ENCODE results near the gene KIF23.
"Not testable (repeated sequence)": the region's sequence is repeated elsewhere in the genome, so short reads cannot be mapped to it uniquely, and the experiment has no call there.

The KIF23 gene

DNA sequence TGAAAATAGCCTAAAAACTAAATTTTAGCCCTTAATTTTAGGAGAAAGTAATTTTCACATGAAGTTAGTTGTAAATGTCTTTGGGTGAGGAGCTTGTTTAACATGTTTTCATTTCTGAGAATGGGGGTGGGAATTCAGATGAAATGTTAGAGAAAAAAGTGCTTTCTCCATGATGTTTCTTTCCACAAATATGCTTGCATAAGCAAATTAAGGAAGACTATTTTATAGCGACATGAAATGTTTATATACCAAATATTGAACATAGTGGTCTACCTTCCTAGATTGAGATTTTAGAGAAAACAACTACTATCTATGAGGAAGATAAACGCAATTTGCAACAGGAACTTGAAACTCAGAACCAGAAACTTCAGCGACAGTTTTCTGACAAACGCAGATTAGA lies 25.5 kb downstream of the KIF23 start:
- no peak for DNase-seq

DNA sequence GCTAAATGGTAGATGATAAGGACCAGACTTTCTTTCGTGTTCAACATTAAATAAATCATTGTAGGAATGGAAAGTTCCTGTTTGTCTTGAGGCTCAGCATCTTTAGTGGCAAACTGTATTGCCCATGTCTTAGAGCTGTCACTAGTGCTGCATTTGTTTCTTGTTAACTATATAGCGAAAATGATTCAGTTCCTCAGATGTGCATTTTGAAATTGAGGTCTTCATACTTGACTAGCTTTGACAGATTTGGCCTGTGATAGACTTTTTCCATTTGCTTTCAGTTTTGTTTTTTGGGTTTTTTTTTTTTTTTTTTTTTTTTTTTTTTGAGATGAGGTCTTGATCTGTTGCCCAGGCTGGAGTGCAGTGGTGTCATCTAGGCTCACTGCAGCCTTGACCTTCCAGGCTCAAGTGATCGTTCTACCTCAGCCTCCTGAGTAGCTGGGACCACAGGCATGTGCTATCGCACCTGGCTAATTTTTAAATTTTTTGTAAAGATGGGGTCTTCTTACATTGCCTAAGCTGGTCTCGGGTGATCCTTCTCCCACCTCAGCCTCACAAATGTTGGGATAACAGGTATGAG lies 29.0 kb downstream of the KIF23 start:
- DNase-seq, result no peak

DNA sequence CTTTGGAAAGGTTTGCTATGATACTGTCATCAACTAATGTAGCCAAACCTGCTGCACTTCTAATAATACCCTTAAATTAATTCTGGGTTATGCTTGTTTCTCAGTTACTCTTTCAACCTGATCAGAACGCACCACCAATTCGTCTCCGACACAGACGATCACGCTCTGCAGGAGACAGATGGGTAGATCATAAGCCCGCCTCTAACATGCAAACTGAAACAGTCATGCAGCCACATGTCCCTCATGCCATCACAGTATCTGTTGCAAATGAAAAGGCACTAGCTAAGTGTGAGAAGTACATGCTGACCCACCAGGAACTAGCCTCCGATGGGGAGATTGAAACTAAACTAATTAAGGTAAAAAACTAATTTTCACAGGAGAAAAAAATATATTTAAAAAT lies 30.5 kb downstream of the KIF23 start:
- DNase-seq, result no peak

DNA sequence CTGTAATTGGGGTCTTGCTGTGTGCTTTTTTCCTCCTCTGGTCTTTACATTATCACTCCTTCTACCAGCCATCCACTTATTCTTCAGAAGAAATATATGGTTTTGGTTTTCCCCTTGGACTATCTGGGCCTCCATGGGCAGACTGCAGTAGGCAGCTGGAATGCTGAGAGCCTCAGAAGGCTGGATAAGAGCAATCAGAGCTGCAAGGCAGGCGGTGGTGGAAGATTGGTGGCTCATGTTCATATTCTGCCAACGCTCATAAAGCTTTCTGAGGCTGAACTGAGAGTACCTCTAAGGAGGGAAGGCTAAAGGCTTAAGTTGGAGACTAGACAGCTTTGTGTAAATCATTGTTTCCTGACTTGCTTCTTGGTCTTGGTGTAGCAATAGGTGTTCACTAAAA lies 32.8 kb downstream of the KIF23 start:
- DNase-seq, result no peak

DNA sequence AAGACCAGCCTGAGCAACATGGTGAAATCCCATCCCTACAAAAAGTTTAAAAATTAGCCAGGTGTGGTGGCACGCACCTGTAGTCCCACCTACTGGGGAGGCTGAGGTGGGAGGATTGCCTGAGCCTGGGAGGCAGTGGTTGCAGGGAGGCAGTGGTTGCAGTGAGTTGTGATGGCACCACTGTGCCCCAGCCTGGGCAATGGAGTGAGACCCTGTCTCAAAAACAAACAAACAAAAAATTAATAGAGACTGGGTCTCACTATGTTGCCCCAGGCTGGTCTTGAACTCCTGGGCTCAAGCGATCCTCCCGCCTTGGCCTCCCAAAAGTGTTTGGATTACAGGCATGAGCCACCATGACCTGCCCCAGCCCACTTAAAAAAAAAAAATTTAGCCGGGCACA lies 36.1 kb downstream of the KIF23 start:
- DNase-seq, result not testable (repeated sequence)

DNA sequence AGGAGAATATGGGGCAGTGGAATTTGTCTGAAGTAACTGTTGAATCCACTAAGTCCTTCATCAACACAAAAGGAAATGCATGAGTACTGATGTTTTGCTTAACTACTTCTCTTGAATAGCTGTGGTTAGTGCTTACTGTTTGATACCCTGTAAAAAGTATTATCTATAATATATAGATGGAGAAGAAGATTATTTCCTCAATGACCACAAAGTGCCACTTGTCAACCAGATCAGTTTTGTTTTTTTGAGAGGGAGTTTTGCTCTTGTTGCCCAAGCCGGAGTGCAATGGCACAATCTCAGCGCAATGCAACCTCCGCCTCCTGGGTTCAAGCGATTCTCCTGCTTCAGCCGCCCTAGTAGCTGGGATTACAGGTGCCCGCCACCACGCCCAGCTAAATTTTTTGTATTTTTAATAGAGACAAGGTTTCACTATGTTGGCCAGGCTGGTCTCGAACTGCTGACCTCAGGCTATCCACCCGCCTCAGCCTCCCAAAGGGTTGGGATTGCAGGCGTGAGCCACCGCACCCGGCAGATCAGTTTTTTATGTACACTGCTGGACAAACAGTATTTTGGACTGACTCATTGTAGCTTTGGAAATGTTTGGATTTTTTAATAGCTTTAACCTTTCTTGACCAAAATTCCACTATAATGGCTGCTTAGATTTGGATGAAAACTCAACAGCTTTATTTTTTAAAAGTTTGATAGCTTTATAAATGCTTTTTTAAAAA lies 37.0 kb downstream of the KIF23 start:
- DNase-seq, result no peak

DNA sequence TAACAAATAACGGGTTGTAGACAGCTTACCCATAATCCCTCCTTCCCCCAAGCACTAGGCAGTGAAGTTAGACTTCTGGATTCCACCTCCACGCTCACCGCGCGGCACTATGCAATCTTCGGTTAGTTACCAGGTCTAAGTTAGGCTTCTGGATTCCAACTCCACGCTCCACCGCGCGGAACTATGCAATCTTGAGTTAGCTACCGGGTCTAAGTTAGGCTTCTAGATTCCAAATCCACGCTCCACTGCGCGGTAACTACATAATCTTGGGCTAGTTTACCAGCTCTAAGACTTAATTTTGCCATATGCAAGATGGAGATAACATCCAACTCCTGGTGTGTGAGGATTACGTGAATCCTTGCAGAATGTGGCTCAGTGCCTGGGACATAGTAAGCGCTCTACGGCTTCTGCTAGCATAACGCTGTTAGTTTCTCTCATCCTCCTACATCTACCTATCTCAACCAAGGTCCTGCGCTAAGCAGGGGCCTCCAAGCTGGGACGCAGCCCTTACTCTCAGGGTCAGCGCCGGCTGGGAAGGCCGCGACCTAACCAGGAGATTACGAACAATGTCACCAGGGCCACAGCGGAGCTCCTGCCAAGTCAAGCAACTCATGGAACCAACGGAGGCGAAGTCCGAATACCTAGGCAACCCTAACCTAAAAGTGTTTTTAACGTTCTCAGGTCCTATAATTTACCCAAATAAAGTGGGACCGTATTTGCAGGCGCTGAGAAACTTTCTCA lies 38.0 kb downstream of the KIF23 start:
- DNase-seq, result no peak

DNA sequence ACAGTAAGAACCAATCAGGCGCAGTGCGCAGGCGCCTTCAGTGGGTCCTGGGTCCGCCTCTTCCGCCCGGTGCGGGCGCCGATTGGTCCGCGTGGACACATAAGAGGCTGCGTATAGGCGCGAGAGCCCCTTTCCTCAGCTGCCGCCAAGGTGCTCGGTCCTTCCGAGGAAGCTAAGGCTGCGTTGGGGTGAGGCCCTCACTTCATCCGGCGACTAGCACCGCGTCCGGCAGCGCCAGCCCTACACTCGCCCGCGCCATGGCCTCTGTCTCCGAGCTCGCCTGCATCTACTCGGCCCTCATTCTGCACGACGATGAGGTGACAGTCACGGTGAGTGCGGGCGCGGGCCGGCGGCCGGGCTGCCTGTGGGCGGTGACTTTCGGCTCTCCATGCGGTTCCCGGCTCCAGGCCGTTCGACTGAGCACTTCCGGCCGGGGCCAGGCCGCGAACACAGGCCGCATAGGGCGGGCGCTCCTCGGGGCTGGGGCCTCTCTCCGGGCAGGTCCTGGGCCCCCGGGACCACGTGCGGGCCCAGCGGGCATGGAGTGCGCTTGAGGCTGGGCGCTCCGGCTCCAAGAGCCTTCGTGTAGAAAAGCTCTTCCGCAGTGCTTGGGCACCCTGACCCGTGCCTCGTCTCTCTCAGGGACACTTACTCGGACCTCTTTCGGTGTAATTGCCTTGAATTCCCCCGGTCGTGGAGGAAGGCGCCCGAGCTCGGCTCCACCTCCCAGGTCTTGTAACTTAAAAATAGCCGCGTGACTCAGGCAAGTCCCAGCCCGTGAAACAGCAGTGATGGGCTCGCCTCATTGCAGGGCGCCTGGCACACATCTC lies 38.8 kb downstream of the KIF23 start, which contains the start of gene RPLP1:
TSS of gene RPLP1 (plus strand) at position 127 of the 830 bp plus-strand sequence. CDS start at position 258, 131 bp downstream.
- peak; percentile 95 for DNase-seq

DNA sequence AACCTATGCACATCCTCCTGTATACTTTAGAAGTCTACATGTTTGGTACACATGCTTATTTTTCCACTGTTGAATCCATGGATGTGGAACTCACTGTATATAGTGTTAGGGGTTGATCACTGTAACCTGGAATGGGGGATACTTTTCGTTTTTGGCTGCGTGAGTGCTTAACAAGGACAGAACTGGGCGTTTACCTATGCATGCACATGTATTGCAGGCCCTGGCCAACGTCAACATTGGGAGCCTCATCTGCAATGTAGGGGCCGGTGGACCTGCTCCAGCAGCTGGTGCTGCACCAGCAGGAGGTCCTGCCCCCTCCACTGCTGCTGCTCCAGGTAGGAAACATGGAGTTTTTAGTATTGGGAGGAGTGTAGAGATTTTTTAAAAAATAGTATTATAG lies 40.8 kb downstream of the KIF23 start:
- no peak for DNase-seq

DNA sequence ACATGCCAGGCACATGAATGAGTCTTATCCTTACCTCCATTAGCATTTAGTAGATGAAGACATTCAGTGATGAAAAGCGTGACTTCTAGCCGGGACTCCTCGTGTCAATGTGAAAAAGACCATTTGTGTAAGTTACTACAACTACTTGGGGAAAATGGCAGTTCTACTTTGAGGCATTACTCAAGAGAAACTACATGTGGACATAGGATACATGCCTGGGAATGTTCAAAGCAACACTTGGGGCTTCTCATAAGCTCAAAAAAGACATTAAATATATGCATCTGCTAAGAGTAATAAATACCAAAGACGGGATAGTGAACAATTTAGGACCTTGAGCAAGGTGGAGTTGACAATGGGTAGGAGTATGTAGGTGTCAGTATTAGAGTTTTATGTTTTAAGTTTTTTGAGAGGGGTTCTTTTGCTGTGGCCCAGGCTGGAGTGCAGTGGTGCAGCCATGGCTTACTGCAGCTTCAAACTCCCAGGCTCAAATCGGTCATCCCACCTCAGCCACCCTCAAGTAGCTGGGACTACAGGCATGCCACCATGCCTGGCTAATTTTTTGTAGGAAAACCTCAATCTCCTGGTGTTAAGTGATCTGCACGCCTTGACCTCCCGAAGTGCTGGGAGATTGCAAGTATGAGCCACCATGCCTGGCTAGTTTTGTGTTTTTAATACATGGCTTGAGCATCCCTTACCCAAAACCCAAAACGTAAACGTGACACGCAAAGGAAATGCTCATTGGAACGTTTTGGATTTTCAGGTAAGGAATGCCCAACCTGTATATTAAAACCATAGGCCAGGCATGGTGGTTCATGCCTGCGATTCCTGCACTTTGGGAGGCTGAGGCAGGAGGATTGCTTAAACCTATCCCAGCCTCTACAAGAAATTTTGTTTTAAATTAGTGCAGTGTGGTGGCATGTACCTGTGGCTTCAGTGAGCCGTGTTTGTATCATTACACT lies 42.3 kb downstream of the KIF23 start:
- no peak for DNase-seq

DNA sequence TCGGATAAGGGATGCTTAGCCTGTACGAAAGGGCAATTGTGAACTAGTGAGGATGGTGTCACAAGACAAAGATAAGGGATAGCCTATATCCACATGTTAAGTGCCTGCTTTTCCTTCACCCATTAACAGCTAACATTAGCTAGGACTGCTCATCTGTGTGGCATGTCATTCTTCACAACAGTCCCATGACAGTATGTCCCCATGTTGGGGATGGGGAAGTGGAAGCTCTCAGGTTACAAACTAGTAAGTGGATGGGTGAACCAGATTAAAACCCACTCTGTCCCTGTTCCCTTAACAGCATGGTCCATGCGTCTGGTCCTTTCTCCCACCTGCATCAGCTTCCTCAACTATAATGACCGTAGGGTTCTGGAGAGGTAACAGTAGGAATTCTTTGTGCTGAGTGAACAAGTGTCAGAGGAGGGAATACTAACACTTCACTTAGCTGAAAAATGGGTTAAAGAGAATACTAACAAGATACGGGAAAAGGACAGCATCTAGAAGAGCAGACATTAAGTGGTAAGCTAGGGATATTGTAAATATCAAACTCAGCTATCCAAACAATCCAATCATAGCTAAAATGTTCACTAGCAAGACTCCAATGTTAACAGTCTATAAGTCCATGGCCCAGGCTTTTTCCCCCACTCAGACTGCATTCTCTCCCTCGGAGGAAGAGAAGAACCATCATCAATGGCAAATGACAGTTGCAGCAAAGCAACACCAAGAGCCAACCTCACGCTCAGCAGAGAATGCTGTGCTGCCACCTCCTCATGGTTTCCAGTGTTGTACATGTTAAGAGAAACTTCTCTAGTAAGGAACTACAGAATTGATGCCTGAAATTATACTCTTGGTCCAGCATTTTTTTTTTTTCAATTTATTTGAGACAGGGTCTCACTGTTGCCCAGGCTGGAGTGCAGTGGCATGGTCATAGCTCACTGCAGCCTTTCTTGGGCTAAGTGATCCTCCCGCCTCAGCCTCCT lies 43.4 kb downstream of the KIF23 start:
- no peak for DNase-seq

DNA sequence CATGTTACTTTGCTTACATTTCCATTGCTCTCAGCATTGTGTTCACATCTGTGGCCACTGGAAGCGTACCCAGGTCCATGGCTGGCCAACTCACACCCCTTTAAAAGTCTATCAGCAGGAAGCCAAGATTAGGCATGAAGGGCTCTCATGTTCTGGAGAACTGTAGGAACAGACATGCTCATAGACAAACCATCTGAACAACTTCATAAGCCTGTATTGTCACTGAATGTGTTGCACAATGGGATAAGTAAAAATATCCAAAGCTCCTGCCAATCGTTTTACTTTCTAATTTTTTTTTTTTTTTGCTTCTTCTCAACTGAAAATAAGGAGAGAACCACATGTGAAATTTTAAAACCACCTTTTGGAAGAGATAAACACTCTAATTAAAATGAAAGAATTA lies 44.9 kb downstream of the KIF23 start:
- DNase-seq, result no peak

DNA sequence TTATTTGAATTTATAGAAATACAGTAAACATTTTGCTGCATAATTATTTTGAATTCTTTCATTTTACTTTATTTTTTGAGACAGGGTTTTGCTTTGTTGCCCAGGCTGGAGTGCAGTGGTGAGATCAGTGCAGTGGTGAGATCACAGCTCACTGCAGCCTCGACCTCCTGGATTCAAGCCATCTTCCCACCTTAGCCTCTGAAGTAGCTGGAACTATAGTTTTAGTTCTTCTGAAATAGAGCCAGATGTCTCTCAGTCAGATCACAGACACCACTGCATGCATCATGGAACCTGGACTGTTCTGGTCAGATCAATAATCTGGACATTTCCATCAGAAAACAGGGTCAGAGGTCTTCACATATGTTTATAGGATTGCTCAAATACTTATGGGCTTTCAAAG lies 46.3 kb downstream of the KIF23 start:
- DNase-seq, result no peak

DNA sequence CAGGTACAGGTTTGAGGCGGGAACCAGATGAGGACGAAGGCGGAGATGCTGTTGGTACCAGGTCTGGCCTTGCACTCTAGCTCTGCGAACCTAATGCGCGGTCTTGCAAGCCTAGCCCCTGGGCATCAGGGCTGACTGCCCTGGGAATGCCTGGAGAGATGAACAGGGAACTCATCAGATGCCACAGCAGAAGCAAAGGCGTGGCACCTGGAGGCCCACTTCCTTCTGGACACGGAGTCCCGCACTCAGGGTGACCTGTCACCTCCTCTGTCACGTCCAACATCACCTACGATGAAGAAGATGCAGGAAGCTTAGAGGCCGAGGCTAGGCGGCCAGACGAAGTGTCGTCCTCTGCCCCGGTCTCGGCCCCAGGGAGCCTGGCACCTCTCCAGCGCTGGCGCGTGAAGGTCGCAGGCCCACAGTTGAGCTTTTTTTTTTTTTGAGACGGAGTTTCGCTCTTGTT lies 47.9 kb downstream of the KIF23 start:
- DNase-seq, result no peak

DNA sequence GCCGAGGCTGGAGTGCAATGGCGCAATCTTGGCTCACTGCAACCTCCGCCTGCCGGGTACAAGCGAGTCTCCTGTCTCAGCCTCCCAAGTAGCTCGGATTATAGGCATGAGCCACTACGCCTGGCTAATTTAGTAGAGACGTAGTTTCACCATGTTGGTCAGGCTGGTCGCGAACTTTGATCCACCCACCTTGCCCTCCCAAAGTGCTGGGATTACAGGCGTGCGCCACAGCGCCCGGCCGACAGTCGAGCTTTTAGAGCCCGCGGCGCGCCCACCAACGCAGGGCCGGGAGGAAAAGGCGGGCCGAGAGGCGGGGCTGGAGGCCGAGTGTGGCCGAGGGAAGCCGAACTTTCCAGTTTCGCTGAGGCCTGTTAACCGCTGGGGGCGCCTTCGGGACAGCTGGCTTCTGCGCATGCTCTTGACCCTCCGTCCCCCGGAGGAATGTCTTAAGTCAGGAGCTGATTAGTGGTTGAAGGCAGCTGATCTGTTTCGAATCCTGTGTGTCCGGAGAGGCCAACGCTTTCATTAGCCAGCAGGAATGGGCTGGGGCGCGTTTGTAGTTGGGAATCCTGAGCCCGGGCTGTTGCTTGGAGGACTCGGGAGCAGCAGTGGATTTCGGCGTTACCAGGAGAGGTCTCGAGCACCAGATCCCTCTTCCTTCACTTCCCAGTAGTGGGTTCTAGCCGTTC lies 48.5 kb downstream of the KIF23 start:
- DNase-seq, result peak; percentile 93

DNA sequence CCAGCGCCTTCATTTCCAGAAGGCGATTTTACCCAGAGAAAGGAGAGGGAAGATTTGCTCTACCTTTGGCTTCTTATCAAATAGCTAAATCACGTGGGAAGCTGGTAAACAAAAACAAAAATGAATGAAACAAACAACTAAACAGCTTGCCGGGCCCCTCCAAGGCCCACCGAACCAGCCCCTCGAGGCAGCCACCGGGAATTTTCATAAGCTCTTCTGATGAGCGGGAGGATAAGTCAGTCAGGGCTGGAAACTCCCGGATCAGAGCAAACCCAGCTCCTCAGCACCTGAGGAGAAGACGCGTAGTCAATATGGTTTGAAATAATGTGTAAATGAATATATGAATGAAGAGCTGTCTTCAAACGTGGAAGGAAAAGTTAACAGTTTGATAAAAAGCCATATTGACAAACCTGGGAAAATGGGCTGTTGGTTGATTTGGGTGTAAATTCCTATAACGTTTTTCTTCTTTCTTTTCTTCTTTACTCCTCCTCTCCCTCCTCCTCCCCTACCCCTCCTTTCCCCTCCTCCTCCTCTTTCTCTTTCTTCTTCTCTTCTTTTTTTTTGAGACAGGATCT lies 49.1 kb downstream of the KIF23 start:
- DNase-seq, result no peak

DNA sequence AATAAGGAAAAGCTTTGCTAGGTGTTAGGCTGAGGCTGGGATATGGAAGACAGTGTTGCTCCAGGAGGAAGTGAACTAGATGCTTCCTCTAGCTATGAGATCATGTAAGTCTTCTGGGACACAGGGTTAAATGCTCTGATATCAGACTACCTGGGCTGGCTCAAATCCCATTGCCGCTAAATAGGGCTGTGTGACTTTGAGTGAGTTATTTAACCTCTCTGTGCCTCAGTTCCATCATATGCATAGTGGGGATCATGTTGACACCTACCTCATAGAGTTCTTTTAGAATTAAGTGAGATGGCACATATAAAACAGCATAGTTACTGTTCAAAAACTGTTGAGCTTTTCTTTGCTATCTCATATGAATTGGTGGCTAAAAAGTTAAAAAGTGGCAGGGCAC lies 51.1 kb downstream of the KIF23 start:
- no peak for DNase-seq

DNA sequence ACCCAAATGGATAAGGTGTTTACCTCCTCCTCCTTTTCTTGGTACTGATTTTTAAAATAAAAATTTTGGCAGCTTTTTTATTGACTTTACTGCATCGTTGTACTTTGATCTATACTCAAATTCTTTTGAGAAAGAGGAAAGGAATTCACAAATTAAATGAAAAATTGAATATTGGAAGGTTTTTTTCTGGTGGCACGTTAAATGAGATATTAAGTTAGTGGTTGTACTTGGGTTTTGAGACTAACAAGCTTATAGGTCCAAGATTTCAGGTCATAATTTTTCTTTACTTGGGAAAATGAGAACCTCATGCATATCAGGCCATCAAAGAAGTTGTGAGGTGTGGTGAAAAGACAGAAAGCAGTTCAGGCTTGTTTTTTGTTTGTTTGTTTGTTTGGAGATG lies 52.6 kb downstream of the KIF23 start:
- no peak for DNase-seq

DNA sequence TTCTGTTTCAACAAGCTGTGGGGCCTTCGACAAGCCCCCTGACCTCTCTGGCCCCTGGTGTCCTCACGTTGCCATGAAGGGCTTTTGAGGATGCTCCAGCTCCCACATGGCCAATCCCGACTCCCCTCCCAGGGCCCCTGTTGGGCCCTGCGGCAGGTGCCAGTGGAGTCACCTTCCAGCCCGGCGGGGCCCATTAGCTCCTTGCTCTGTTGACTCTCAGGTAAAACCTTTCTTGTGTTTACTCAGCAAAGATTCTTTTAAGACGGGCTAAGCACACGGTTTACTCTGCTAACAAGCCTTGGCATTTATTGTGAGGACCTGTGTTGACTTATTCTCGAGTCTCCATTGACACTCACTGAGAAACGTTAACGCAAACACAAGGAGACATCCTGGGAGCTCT lies 53.5 kb downstream of the KIF23 start:
- DNase-seq, result no peak

Data from CD4-positive, alpha-beta T cell treated with Interferon gamma for 1 hour (primary cell).